OCI-LY3 (cell line): ENCODE measurements around the gene GDF2.

Source experiments
- H2AFZ ChIP-seq: fragments of 200-600, 300-600 bp; shearing (Covaris generic); 2 replicates; pipeline ENCODE4 v1.6.0; 2014; ENCODE audit warnings: antibody characterized with exemption, low read depth, low read length
- H3K27ac ChIP-seq: fragments of 200-600, 300-600 bp; sonication (generic); 2 replicates; pipeline ENCODE4 v1.5.1; 2014; ENCODE audit warnings: mild to moderate bottlenecking, low read length, moderate library complexity, mixed read lengths
- H3K27me3 ChIP-seq: fragments of 200-600, 300-600 bp; sonication (generic); 2 replicates; pipeline ENCODE4 v1.6.1; 2014; ENCODE audit warnings: low read depth, low read length, mixed read lengths
- H3K36me3 ChIP-seq: fragments of 200-600, 300-600 bp; sonication (generic); replicated peaks from 2 replicates; pipeline ENCODE3; 2014; ENCODE audit warnings: low read depth, low read length, mixed read lengths
- H3K4me1 ChIP-seq: fragments of 300-600, 200-600 bp; sonication (generic); 2 replicates; pipeline ENCODE4 v1.6.1; 2014; ENCODE audit warnings: low read length, mixed read lengths
- H3K4me2 ChIP-seq: fragments of 200-600, 300-600 bp; sonication (generic); 2 replicates; pipeline ENCODE4 v1.6.1; 2014; ENCODE audit warnings: low read length, mixed read lengths
- H3K4me3 ChIP-seq: fragments of 300-600, 200-600 bp; sonication (generic); 2 replicates; pipeline ENCODE4 v1.5.1; 2014; ENCODE audit warnings: antibody characterized with exemption, mild to moderate bottlenecking, low read length, moderate library complexity
- H3K79me2 ChIP-seq: fragments of 300-600, 200-600 bp; shearing (Covaris generic); 2 replicates; pipeline ENCODE4 v1.6.1; 2014; ENCODE audit warnings: mild to moderate bottlenecking, low read length, mixed read lengths
- H3K9ac ChIP-seq: fragments of 300-600, 200-600 bp; shearing (Covaris generic); 2 replicates; pipeline ENCODE4 v1.6.0; 2014; ENCODE audit warnings: mild to moderate bottlenecking, low read length, moderate library complexity
- H3K9me3 ChIP-seq: fragments of 200-600, 300-600 bp; shearing (Covaris generic); 2 replicates; pipeline ENCODE4 v1.6.1; 2014; ENCODE audit warnings: low read length, mixed read lengths; ENCODE audit not compliant: insufficient read depth
- H4K20me1 ChIP-seq: fragments of 200-600, 300-600 bp; sonication (generic); 2 replicates; pipeline ENCODE4 v1.6.1; 2016; ENCODE audit warnings: low read length, mixed read lengths; ENCODE audit not compliant: insufficient read depth
- EZH2phosphoT487 ChIP-seq: fragments of 200-600 bp; shearing (Covaris generic); IDR thresholded peaks from 2 replicates; pipeline ENCODE4 v1.6.1; 2018; ENCODE audit warnings: antibody characterized with exemption, mixed run types, low read depth
- TF ChIP-seq, protein P1 (sequence below): fragments of 200-600, 300-600 bp; sonication (generic); IDR thresholded peaks from 2 replicates; pipeline ENCODE4 v1.5.1; 2014; ENCODE audit warnings: antibody characterized with exemption, low read length, low read depth

Gene GDF2

DNA sequence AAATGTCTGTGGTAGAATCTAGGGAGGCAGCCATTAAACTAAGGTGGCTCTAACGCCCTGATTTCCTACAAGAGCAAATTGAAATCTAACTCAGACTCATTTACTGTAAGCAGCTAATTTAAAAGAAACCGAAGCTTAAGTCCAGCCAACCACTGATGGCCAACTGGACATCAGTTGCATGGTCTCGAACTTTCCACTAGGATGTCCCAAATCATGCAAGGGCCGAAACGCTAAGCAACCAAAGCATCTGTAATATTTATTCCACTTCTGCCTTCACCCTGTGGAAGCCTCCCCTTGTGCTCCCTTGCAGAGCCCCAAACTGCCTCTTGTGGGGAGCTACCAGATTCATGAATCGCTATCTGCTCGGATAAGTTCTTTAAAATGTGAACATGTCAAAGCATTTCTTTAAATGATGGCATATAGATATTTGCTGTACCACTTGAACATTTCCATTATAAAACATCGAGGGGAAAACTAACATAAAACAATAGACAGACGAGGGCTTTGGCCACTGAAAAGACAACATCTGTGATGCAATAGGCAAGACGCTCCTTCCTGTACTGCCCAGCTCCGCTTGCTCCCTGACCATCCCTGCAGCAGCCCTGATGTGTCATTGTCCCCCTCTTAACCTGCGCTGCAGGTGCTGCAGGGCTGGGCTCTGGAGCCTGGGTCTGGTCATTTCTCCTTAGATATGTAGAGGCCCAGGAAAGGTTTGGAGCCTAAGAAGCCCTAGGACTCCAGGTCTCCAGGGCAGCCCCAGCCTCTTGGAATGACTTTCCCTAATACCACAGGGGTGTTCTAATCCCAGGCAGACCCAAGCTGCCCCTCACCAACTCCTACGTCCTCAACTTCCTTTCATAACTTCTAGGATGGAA, 23.0 kb downstream of the GDF2 start:
- Histone ChIP-seq H3K4me2 (no peak overlapping the region), H3K36me3 (no peaks in the 10 kb centered on the region), H3K9ac (no peak overlapping the region), H2AFZ (no peak overlapping the region), H3K4me3 (no peak overlapping the region), H3K4me1 (no peaks in the 10 kb centered on the region), H3K9me3 (no peaks in the 10 kb centered on the region), H4K20me1 (no peaks in the 10 kb centered on the region), H3K79me2 (no peaks in the 10 kb centered on the region), H3K27me3 (no peaks in the 10 kb centered on the region), H3K27ac (no peak overlapping the region)
- TF ChIP-seq, protein P1, sequence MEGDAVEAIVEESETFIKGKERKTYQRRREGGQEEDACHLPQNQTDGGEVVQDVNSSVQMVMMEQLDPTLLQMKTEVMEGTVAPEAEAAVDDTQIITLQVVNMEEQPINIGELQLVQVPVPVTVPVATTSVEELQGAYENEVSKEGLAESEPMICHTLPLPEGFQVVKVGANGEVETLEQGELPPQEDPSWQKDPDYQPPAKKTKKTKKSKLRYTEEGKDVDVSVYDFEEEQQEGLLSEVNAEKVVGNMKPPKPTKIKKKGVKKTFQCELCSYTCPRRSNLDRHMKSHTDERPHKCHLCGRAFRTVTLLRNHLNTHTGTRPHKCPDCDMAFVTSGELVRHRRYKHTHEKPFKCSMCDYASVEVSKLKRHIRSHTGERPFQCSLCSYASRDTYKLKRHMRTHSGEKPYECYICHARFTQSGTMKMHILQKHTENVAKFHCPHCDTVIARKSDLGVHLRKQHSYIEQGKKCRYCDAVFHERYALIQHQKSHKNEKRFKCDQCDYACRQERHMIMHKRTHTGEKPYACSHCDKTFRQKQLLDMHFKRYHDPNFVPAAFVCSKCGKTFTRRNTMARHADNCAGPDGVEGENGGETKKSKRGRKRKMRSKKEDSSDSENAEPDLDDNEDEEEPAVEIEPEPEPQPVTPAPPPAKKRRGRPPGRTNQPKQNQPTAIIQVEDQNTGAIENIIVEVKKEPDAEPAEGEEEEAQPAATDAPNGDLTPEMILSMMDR = no peak
- no peak for TF ChIP-seq EZH2phosphoT487

DNA sequence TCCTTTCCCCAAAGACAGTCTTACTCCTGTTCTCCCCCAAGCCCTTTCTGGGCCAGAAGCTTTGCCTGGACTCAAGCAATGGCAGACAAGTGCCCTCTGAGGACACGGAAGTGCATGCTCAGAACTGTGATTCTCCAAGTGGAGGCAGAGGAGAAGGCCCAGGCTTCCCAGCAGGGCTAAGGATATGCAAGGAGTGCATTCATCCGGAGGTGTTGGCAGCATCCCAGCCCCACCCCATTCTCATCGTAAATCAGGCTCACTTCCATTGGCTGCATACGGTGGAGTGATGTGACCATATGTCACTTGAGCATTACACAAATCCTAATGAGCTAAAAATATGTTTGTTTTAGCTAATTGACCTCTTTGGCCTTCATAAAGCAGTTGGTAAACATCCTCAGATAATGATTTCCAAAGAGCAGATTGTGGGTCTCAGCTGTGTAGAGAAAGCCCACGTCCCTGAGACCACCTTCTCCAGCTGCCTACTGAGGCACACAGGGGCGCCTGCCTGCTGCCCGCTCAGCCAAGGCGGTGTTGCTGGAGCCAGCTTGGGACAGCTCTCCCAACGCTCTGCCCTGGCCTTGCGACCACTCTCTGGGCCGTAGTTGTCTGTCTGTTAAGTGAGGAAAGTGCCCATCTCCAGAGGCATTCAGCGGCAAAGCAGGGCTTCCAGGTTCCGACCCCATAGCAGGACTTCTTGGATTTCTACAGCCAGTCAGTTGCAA, 24.5 kb downstream of the GDF2 start:
- Histone ChIP-seq H2AFZ (no peak overlapping the region), H3K4me3 (no peak overlapping the region), H4K20me1 (no peaks in the 10 kb centered on the region), H3K79me2 (no peaks in the 10 kb centered on the region), H3K9ac (no peak overlapping the region), H3K27ac (no peak overlapping the region), H3K4me1 (no peaks in the 10 kb centered on the region), H3K4me2 (no peak overlapping the region), H3K9me3 (no peaks in the 10 kb centered on the region), H3K27me3 (no peaks in the 10 kb centered on the region), H3K36me3 (no peaks in the 10 kb centered on the region)
- TF ChIP-seq, protein P1 = no peak
- no peak for TF ChIP-seq EZH2phosphoT487

DNA sequence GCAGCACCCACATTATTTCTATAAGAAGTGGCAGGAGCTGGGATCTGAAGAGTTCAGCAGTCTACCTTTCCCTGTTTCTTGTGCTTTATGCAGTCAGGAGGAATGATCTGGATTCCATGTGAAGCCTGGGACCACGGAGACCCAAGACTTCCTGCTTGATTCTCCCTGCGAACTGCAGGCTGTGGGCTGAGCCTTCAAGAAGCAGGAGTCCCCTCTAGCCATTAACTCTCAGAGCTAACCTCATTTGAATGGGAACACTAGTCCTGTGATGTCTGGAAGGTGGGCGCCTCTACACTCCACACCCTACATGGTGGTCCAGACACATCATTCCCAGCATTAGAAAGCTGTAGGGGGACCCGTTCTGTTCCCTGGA, 25.0 kb downstream of the GDF2 start:
- Histone ChIP-seq H3K4me2 (no peak overlapping the region), H3K9ac (no peak overlapping the region), H3K36me3 (no peaks in the 10 kb centered on the region), H3K4me3 (no peak overlapping the region), H2AFZ (no peak overlapping the region), H4K20me1 (no peaks in the 10 kb centered on the region), H3K79me2 (no peaks in the 10 kb centered on the region), H3K27ac (no peak overlapping the region), H3K27me3 (no peaks in the 10 kb centered on the region), H3K4me1 (no peaks in the 10 kb centered on the region), H3K9me3 (no peaks in the 10 kb centered on the region)
- no peak for TF ChIP-seq EZH2phosphoT487
- TF ChIP-seq, protein P1 = no peak

DNA sequence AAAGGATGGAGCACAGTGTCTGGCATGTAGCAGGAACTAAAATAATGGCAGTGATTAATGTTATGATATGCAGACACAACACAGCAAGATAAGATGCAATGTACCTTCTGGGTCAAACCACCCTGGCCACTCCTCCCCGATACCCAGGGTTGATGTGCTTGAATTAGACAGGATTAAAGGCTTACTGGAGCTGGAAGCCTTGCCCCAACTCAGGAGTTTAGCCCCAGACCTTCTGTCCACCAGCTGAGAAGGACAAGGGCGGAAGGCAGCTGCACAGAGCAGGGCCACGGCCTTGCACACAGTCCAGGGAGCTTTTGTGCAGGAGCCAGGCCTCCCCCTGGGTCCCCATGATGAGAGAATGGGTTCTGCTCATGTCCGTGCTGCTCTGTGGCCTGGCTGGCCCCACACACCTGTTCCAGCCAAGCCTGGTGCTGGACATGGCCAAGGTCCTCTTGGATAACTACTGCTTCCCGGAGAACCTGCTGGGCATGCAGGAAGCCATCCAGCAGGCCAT, 25.9 kb downstream of the GDF2 start, which contains the start of gene RBP3:
RBP3 (plus strand) TSS at position 226 of the 514 bp plus-strand sequence; CDS start at position 348, 122 bp downstream.
- TF ChIP-seq, protein P1 = no peak
- no peak for TF ChIP-seq EZH2phosphoT487
- Histone ChIP-seq H3K79me2 (no peaks in the 10 kb centered on the region), H3K9ac (no peak within 1 kb of the TSS), H3K27me3 (no peaks in the 10 kb centered on the region), H4K20me1 (no peaks in the 10 kb centered on the region), H3K4me1 (no peaks in the 10 kb centered on the region), H2AFZ (no peak within 1 kb of the TSS), H3K4me2 (no peak within 1 kb of the TSS), H3K9me3 (no peaks in the 10 kb centered on the region), H3K27ac (no peak within 1 kb of the TSS), H3K4me3 (no peak within 1 kb of the TSS), H3K36me3 (no peaks in the 10 kb centered on the region)
